Ishikawa (cell line): ENCODE measurements around the gene POR.
A peak's percentile ranks its signal among the peaks of the same experiment; 100 is the strongest.

Experiments used
- CEBPB ChIP-seq: IDR thresholded peaks from 2 replicates; pipeline ENCODE4 v1.6.1; 2012
- CREB1 ChIP-seq: IDR thresholded peaks from 2 replicates; pipeline ENCODE4 v1.6.1; 2012; ENCODE audit warnings: low read depth
- EGR1 ChIP-seq: IDR thresholded peaks from 2 replicates; pipeline ENCODE4 v1.6.1; 2012
- EP300 ChIP-seq: IDR thresholded peaks from 2 replicates; pipeline ENCODE4 v1.6.1; 2012; ENCODE audit warnings: borderline replicate concordance
- FOXM1 ChIP-seq: IDR thresholded peaks from 2 replicates; pipeline ENCODE4 v1.6.1; 2012; ENCODE audit warnings: low read depth, borderline replicate concordance
- MAX ChIP-seq: IDR thresholded peaks from 2 replicates; pipeline ENCODE4 v1.6.1; 2012
- NFIC ChIP-seq: IDR thresholded peaks from 2 replicates; pipeline ENCODE4 v1.6.1; 2012
- RAD21 ChIP-seq: IDR thresholded peaks from 2 replicates; pipeline ENCODE4 v1.6.1; 2012; ENCODE audit warnings: low read depth
- REST ChIP-seq: IDR thresholded peaks from 2 replicates; pipeline ENCODE4 v1.6.1; 2012; ENCODE audit warnings: low read depth, mild to moderate bottlenecking
- TAF1 ChIP-seq: IDR thresholded peaks from 2 replicates; pipeline ENCODE4 v1.6.1; 2012; ENCODE audit warnings: low read depth, mild to moderate bottlenecking
- TCF12 ChIP-seq: IDR thresholded peaks from 2 replicates; pipeline ENCODE4 v1.6.1; 2012; ENCODE audit warnings: low read depth
- TEAD4 ChIP-seq: IDR thresholded peaks from 2 replicates; pipeline ENCODE4 v1.6.1; 2012
- USF1 ChIP-seq: IDR thresholded peaks from 2 replicates; pipeline ENCODE4 v1.6.1; 2012
- YY1 ChIP-seq: IDR thresholded peaks from 2 replicates; pipeline ENCODE4 v1.6.1; 2012; ENCODE audit warnings: low read depth
- ZBTB7A ChIP-seq: IDR thresholded peaks from 2 replicates; pipeline ENCODE4 v1.6.1; 2012; ENCODE audit warnings: low read depth

POR gene

GRCh38 chr7:75953931-75954330 lies 39.0 kb downstream of the POR start:
- no peak for TF ChIP-seq USF1
- no peak for TF ChIP-seq TAF1
- no peak for TF ChIP-seq REST
- TF ChIP-seq NFIC: no peak
- TF ChIP-seq MAX: no peak
- TF ChIP-seq CREB1: no peak
- no peak for TF ChIP-seq ZBTB7A

GRCh38 chr7:75955331-75955955 lies 40.5 kb downstream of the POR start:
- TF ChIP-seq EP300 (peak; percentile 64), MAX (peak; percentile 11; the same call in 1 of the 2 replicates), ZBTB7A (no peak), TEAD4 (no peak), TCF12 (peak; percentile 67), NFIC (peak; percentile 50)

GRCh38 chr7:75957021-75957736 lies 42.2 kb downstream of the POR start:
- TF ChIP-seq ZBTB7A (peak; percentile 63), USF1 (no peak), YY1 (peak; percentile 33; the same call in 1 of the 2 replicates), EP300 (peak; percentile 80), NFIC (peak; percentile 55), CEBPB (peak; percentile 70), RAD21 (no peak), FOXM1 (no peak), TAF1 (no peak), TEAD4 (peak; percentile 96), MAX (peak; percentile 59), TCF12 (peak; percentile 79)

- TF ChIP-seq ZBTB7A: no peak
- peak; percentile 46; the same call in 1 of the 2 replicates for TF ChIP-seq EP300
- TF ChIP-seq TAF1: no peak
- TF ChIP-seq TEAD4: no peak
- TF ChIP-seq CEBPB: peak; percentile 25; the same call in 1 of the 2 replicates
- TF ChIP-seq MAX: no peak
- no peak for TF ChIP-seq USF1
- no peak for TF ChIP-seq CREB1
- 0 out of 2 replicates have a peak, but pooled peaks have one; percentile 3 for TF ChIP-seq RAD21
- TF ChIP-seq EGR1: no peak
- no peak for TF ChIP-seq REST
Measured at GRCh38 chr7:75958802-75959543, 44.0 kb downstream of the POR start.
